ENCODE data around the gene PCDHGA5.

Gene PCDHGA5

GRCh38 chr5:141342773-141343172, 21.2 kb upstream of the PCDHGA5 start:
- TF ChIP-seq EZH2phosphoT487 (IDR thresholded peaks at IDR 0.05; ENCODE audit: low read depth) (no peak), CTCF (IDR thresholded peaks at IDR 0.05; ENCODE audit: low read depth, low read length) (no peak)
- Histone ChIP-seq H3K9ac (ENCODE audit: low read length) (no peak overlapping the region), H3K4me3 (ENCODE audit: low read length) (no peak overlapping the region), H4K20me1 (ENCODE audit: insufficient read depth, low read length) (no peaks in the 10 kb centered on the region), H3K79me2 (ENCODE audit: low read length) (no peaks in the 10 kb centered on the region), H3K27ac (ENCODE audit: low read length) (no peak overlapping the region), H3K4me1 (ENCODE audit: low read length) (no peaks in the 10 kb centered on the region), H3K36me3 (replicated peaks; ENCODE audit: low read depth, low read length) (no peaks in the 10 kb centered on the region), H3K9me3 (ENCODE audit: insufficient read depth, low read length) (no peaks in the 10 kb centered on the region), H3K27me3 (ENCODE audit: low read depth, low read length) (no peaks in the 10 kb centered on the region), H2AFZ (ENCODE audit: low read depth, low read length) (no peak overlapping the region), H3K4me2 (ENCODE audit: low read length) (no peak overlapping the region)

- Histone ChIP-seq H2AFZ (ENCODE audit: low read depth, low read length) (no peak within 1 kb of the TSS), H3K27ac (ENCODE audit: low read length) (no peak within 1 kb of the TSS), H3K9me3 (ENCODE audit: insufficient read depth, low read length) (no peaks in the 10 kb centered on the region), H3K9ac (ENCODE audit: low read length) (no peak within 1 kb of the TSS), H3K4me2 (ENCODE audit: low read length) (no peak within 1 kb of the TSS), H3K27me3 (ENCODE audit: low read depth, low read length) (no peaks in the 10 kb centered on the region), H3K4me3 (ENCODE audit: low read length) (no peak within 1 kb of the TSS), H3K4me1 (ENCODE audit: low read length) (no peaks in the 10 kb centered on the region), H3K79me2 (ENCODE audit: low read length) (no peaks in the 10 kb centered on the region), H4K20me1 (ENCODE audit: insufficient read depth, low read length) (no peaks in the 10 kb centered on the region), H3K36me3 (replicated peaks; ENCODE audit: low read depth, low read length) (no peaks in the 10 kb centered on the region)
- TF ChIP-seq EZH2phosphoT487 (IDR thresholded peaks at IDR 0.05; ENCODE audit: low read depth), result no peak
- no peak for TF ChIP-seq CTCF (IDR thresholded peaks at IDR 0.05; ENCODE audit: low read depth, low read length)
Measured at GRCh38 chr5:141343242-141343952, 20.6 kb upstream of the PCDHGA5 start, which contains the start of gene PCDHGA3. TSS of gene PCDHGA3 (plus strand) at chr5:141343829. CDS start at chr5:141344034, 205 bp downstream.

- Histone ChIP-seq H3K4me3 (ENCODE audit: low read length) (no peak overlapping the region), H3K9ac (ENCODE audit: low read length) (no peak overlapping the region), H2AFZ (ENCODE audit: low read depth, low read length) (no peak overlapping the region)
Measured at GRCh38 chr5:141343953-141344463, 20.0 kb upstream of the PCDHGA5 start.

More at GRCh38 chr5:141343953-141344463, 20.0 kb upstream of the PCDHGA5 start:
- Histone ChIP-seq H3K79me2 (ENCODE audit: low read length) (no peaks in the 10 kb centered on the region), H3K4me1 (ENCODE audit: low read length) (no peaks in the 10 kb centered on the region), H4K20me1 (ENCODE audit: insufficient read depth, low read length) (no peaks in the 10 kb centered on the region), H3K9me3 (ENCODE audit: insufficient read depth, low read length) (no peaks in the 10 kb centered on the region), H3K4me2 (ENCODE audit: low read length) (no peak overlapping the region), H3K27me3 (ENCODE audit: low read depth, low read length) (no peaks in the 10 kb centered on the region), H3K27ac (ENCODE audit: low read length) (no peak overlapping the region), H3K36me3 (replicated peaks; ENCODE audit: low read depth, low read length) (no peaks in the 10 kb centered on the region)
- TF ChIP-seq EZH2phosphoT487 (IDR thresholded peaks at IDR 0.05; ENCODE audit: low read depth), result no peak
- TF ChIP-seq CTCF (IDR thresholded peaks at IDR 0.05; ENCODE audit: low read depth, low read length), result no peak

Data from OCI-LY3 (cell line).